Endothelial cell of umbilical vein (primary cell): ENCODE data around the gene KRTAP5-1. TPM values are rescaled to one million over a fixed set of nuclear protein-coding genes. Genes with fewer than 3 reads are reported as not detected.

Experiments used
- BruUV-seq: library from RNA; stranded (reverse); fragments of 400-500 nt; replicated peaks from 2 replicates; lab custom pipeline; 2021; lab: Mats Ljungman, UMichigan
- CTCF ChIA-PET: fragments of 300-600, 350-600 bp; sonication (Branson Sonifier 250); formaldehyde crosslinking; loops from one replicate; lab custom pipeline; 2021; ENCODE audit warnings: antibody characterized with exemption, inconsistent platforms; lab: Charles Lee
- POLR2A ChIA-PET: fragments of 300-600, 350-600 bp; sonication (Branson Sonifier 250); formaldehyde crosslinking; loops from one replicate; lab custom pipeline; 2021; ENCODE audit warnings: antibody characterized with exemption, inconsistent platforms; lab: Charles Lee
- DNase-seq: peaks from one replicate; pipeline ENCODE4 v3.0.0-alpha.2; 2011; ENCODE audit warnings: low read depth, low spot score
- FAIRE-seq: peaks from 2 replicates; lab custom pipeline; 2011; peaks lifted over from hg19 to GRCh38; lab: Jason Lieb, UNC
- H2AFZ ChIP-seq: 2 replicates; pipeline ENCODE4 v1.6.0; 2012; ENCODE audit warnings: low read depth, low read length, control low read depth, inconsistent platforms
- H3K27ac ChIP-seq: 2 replicates; pipeline ENCODE4 v1.5.1; 2011; ENCODE audit warnings: low read depth, mild to moderate bottlenecking, control low read depth, low read length, moderate library complexity; ENCODE audit not compliant: insufficient read depth
- H3K27me3 ChIP-seq, 2 experiments: 2 replicates each; pipeline versions ENCODE4 v1.6.0 to v1.6.1; 2011; ENCODE audit warnings: low read length in 2 of 2, mixed read lengths in 1 of 2; ENCODE audit not compliant: control insufficient read depth in 2 of 2, insufficient read depth in 2 of 2
- H3K36me3 ChIP-seq, 2 experiments: 2 replicates in 1 of 2; 3 replicates in 1 of 2; pipeline ENCODE4 v1.5.1; 2011; ENCODE audit warnings: low read length in 2 of 2, mild to moderate bottlenecking in 1 of 2, moderate library complexity in 1 of 2; ENCODE audit not compliant: control insufficient read depth in 2 of 2, insufficient read depth in 2 of 2; ENCODE audit errors: extremely low read depth in 1 of 2
- H3K4me1 ChIP-seq: 3 replicates; pipeline ENCODE4 v1.5.1; 2011; ENCODE audit warnings: mild to moderate bottlenecking, low read length; ENCODE audit not compliant: control insufficient read depth, insufficient read depth; ENCODE audit errors: extremely low read depth
- H3K4me2 ChIP-seq: 2 replicates; pipeline ENCODE4 v1.6.1; 2011; ENCODE audit warnings: low read length, control low read depth, mixed read lengths; ENCODE audit not compliant: insufficient read depth
- H3K4me3 ChIP-seq, 3 experiments: fragments of 200-600 bp in 1 of 3; sonication (generic), shearing (Covaris generic) in 1 of 3; replicated peaks in 1 of 3; 2 replicates each; pipeline ENCODE4 v1.5.1; 2011 to 2016; ENCODE audit warnings: control low read depth in 3 of 3, low read length in 3 of 3, mild to moderate bottlenecking in 2 of 3, inconsistent platforms in 1 of 3, low read depth in 1 of 3, moderate library complexity in 1 of 3; ENCODE audit not compliant: insufficient read depth in 1 of 3
- H3K79me2 ChIP-seq: 2 replicates; pipeline ENCODE4 v1.6.0; 2012; ENCODE audit warnings: low read length, inconsistent platforms; ENCODE audit not compliant: control insufficient read depth, insufficient read depth
- H3K9ac ChIP-seq: replicated peaks from 2 replicates; pipeline ENCODE3; 2011; ENCODE audit warnings: low read length, control low read depth; ENCODE audit not compliant: insufficient read depth; ENCODE audit errors: extremely low read depth
- H3K9me1 ChIP-seq: replicated peaks from 3 replicates; pipeline ENCODE4 v1.6.0; 2011; ENCODE audit warnings: mild to moderate bottlenecking, low read length; ENCODE audit not compliant: control insufficient read depth, insufficient read depth; ENCODE audit errors: extremely low read depth
- H3K9me3 ChIP-seq: replicated peaks from 2 replicates; pipeline ENCODE4 v1.5.1; 2012; ENCODE audit warnings: low read length, inconsistent platforms; ENCODE audit not compliant: control insufficient read depth, insufficient read depth
- H4K20me1 ChIP-seq: replicated peaks from 2 replicates; pipeline ENCODE3; 2011; ENCODE audit warnings: mild to moderate bottlenecking, low read length; ENCODE audit not compliant: control insufficient read depth, insufficient read depth; ENCODE audit errors: extremely low read depth
- EZH2 ChIP-seq: IDR thresholded peaks from 2 replicates; pipeline ENCODE4 v1.6.1; 2012; ENCODE audit warnings: borderline replicate concordance, low read depth, mild to moderate bottlenecking, moderate library complexity, low read length, inconsistent platforms; ENCODE audit not compliant: severe bottlenecking
- FOS ChIP-seq: IDR thresholded peaks from 2 replicates; pipeline ENCODE4 v1.6.1; 2011; ENCODE audit warnings: mild to moderate bottlenecking, low read length, moderate library complexity, borderline replicate concordance; ENCODE audit not compliant: insufficient read depth
- GATA2 ChIP-seq: IDR thresholded peaks from 2 replicates; pipeline ENCODE4 v1.7.0; 2011; ENCODE audit warnings: low read depth, mild to moderate bottlenecking, moderate library complexity, mixed read lengths, low read length; ENCODE audit not compliant: insufficient read length, insufficient read depth
- JUN ChIP-seq: IDR thresholded peaks from 2 replicates; pipeline ENCODE4 v1.6.1; 2011; ENCODE audit warnings: borderline replicate concordance, low read depth; ENCODE audit not compliant: insufficient read length, insufficient read depth
- POLR2A ChIP-seq: IDR thresholded peaks from 2 replicates; pipeline ENCODE4 v1.6.1; 2012; ENCODE audit warnings: low read depth, mild to moderate bottlenecking, control low read depth, low read length
- POLR2AphosphoS5 ChIP-seq: IDR thresholded peaks from 2 replicates; pipeline ENCODE4 v1.6.1; 2012; ENCODE audit warnings: low read depth, mild to moderate bottlenecking, control low read depth, low read length, moderate library complexity; ENCODE audit not compliant: insufficient read depth
- dilution Hi-C: fragments of 300-500 bp; cut with MboI; formaldehyde crosslinking; loops from one replicate; pipeline ENCODE4 v1.15.0; 2019; ENCODE audit warnings: low sequenced_read_pairs; ENCODE audit not compliant: extremely low pct_ligation_motif_present
- intact Hi-C: fragments of 100-400 bp; cut with micrococcal nuclease; formaldehyde crosslinking; loops from one replicate; pipeline ENCODE4 v1.10.0; 2022
- polyA plus RNA-seq, 4 experiments: library from polyadenylated mRNA; depleted of rRNA in 3 of 4; stranded (reverse) in 3 of 4; unstranded in 1 of 4; fragments of >200 nt; gene quantifications; 2 replicates each; pipeline versions ENCODE4 v1.2.1 to v1.2.3, GENCODE V29; 2011 to 2012; ENCODE audit warnings: missing spikeins in 1 of 4
- total RNA-seq: library from RNA; stranded (reverse); gene quantifications from 2 replicates; pipeline ENCODE4 v1.2.3, GENCODE V29; 2021
- TF ChIP-seq, protein P1 (sequence below), 2 donors: IDR thresholded peaks; 1 replicate in 1 of 2; 2 replicates in 1 of 2; pipeline ENCODE4 v1.5.1; 2011; ENCODE audit warnings: low read length in 2 of 2, mild to moderate bottlenecking in 2 of 2, moderate library complexity in 2 of 2, control low read depth in 1 of 2, inconsistent platforms in 1 of 2, low read depth in 1 of 2; ENCODE audit not compliant: insufficient read depth in 1 of 2; ENCODE audit errors: extremely low read depth in 1 of 2

KRTAP5-1 gene
- total and polyA plus RNA-seq, 2 donors (not counting 3 experiments of a cell fraction or from before 2014, with no cell fraction given): not detected

DNA sequence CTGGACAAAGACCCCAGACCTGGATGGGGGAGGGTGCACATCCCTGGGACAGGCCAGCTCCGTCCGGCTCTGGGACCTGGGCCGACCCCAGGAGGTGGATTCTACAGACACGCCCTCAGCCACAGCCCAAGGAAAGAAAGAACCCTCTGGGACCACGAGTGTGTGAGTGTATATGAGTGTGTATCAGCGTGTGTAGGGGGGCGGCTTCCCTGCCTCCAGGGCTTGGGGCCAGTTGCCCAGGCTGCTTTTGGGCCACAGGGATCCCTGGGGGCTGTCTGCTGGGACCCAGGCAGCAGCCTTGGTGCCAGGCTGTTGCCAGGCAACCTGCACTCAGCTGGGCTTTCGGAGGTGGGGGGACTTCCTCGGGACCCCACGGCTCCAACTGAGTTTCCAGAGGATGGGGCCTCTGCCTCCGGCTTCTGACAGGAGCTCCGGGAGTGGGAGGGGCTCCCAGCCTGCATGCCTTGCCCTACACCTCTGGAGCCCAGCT, 21.9 kb downstream of the KRTAP5-1 start:
- no TSS peak for BruUV-seq
- dilution Hi-C loops (no loop called here), intact Hi-C loops (no loop called here)
- no peak overlapping the region for H3K9ac ChIP-seq
- no peaks in the 10 kb centered on the region for H3K27me3 ChIP-seq
- H3K4me3 ChIP-seq: no peak overlapping the region
- no peaks in the 10 kb centered on the region for H3K9me3 ChIP-seq
- TF ChIP-seq EZH2: no peak
- TF ChIP-seq JUN: no peak
- TF ChIP-seq POLR2A: no peak
- no peak for TF ChIP-seq FOS
- no peaks in the 10 kb centered on the region for H3K9me1 ChIP-seq
- no peak overlapping the region for H3K4me2 ChIP-seq
- H3K27ac ChIP-seq: no peak overlapping the region
- FAIRE-seq (no peak), DNase-seq (no peak)
- H4K20me1 ChIP-seq: no peaks in the 10 kb centered on the region
- H2AFZ ChIP-seq: no peak overlapping the region
- H3K36me3 ChIP-seq: no peaks in the 10 kb centered on the region
- H3K4me1 ChIP-seq: no peaks in the 10 kb centered on the region
- ChIA-PET POLR2A (no interaction called here), CTCF (interaction anchor here (5.5 kb wide), 1 partner anchor 11 kb away, joined by 36 read pairs; no protein-coding TSS in a partner anchor)
- H3K79me2 ChIP-seq: no peaks in the 10 kb centered on the region

DNA sequence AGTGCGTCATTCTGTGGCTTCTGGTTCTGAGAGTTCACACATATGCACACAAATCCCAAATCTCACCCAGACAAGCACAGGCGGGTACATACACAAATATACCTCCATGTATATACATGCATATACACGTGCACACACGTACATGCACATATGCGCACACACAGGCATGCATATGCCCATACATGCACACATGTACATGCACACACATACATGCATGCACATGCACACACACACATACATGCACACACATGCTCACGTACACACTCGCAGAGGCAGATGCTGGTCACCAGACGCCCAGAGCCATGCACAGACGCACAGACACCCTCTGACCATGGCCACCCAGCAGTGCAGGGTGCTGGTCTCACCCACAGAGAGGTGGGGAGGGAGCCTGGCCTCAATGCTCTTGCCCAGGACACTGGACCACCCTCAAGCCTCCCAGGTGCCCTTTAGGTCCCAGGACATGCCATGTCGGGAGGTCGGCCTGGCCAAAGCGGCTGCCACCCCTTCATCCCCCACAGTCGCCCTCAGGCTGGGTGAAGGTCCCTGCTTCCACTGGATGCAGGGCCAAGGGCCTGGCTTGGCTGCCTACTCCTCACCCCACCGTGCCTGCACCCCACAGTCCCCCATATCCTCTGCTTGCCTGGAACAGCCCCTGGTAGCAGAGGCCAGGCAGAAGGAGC, 22.5 kb downstream of the KRTAP5-1 start:
- H2AFZ ChIP-seq: no peak overlapping the region
- intact Hi-C loops (no loop called here), dilution Hi-C loops (no loop called here)
- DNase-seq (no peak), FAIRE-seq (no peak)
- no peaks in the 10 kb centered on the region for H3K27me3 ChIP-seq
- no peak overlapping the region for H3K4me2 ChIP-seq
- H3K27ac ChIP-seq: no peak overlapping the region
- no peaks in the 10 kb centered on the region for H3K9me1 ChIP-seq
- H3K4me3 ChIP-seq: no peak overlapping the region
- no peaks in the 10 kb centered on the region for H3K9me3 ChIP-seq
- no TSS peak for BruUV-seq
- no peak for TF ChIP-seq GATA2
- TF ChIP-seq JUN: no peak
- no peak for TF ChIP-seq POLR2AphosphoS5
- TF ChIP-seq, protein P1, sequence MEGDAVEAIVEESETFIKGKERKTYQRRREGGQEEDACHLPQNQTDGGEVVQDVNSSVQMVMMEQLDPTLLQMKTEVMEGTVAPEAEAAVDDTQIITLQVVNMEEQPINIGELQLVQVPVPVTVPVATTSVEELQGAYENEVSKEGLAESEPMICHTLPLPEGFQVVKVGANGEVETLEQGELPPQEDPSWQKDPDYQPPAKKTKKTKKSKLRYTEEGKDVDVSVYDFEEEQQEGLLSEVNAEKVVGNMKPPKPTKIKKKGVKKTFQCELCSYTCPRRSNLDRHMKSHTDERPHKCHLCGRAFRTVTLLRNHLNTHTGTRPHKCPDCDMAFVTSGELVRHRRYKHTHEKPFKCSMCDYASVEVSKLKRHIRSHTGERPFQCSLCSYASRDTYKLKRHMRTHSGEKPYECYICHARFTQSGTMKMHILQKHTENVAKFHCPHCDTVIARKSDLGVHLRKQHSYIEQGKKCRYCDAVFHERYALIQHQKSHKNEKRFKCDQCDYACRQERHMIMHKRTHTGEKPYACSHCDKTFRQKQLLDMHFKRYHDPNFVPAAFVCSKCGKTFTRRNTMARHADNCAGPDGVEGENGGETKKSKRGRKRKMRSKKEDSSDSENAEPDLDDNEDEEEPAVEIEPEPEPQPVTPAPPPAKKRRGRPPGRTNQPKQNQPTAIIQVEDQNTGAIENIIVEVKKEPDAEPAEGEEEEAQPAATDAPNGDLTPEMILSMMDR (IDR thresholded peaks at IDR 0.05; ENCODE audit: extremely low read depth in 1 of 2, insufficient read depth in 1 of 2, low read depth in 1 of 2, low read length in 2 of 2): no peak
- no peak for TF ChIP-seq FOS
- TF ChIP-seq POLR2A: no peak
- ChIA-PET POLR2A (no interaction called here), CTCF (interaction anchor here (5.5 kb wide), 1 partner anchor 12 kb away, joined by 36 read pairs; no protein-coding TSS in a partner anchor)
- H4K20me1 ChIP-seq: no peaks in the 10 kb centered on the region
- H3K4me1 ChIP-seq: no peaks in the 10 kb centered on the region
- H3K36me3 ChIP-seq: peaks cover 0 to 3% of the 10 kb centered on the region in 2 experiments
- H3K9ac ChIP-seq: no peak overlapping the region
- H3K79me2 ChIP-seq: no peaks in the 10 kb centered on the region
